HG03095 (cell line): ENCODE results near the gene PTPRU.

Experiments used
- ATAC-seq: cut with Tn5 transposase; IDR thresholded peaks from one replicate; pipeline ENCODE4 v1.9.1; 2021; ENCODE audit warnings: moderate library complexity; ENCODE audit not compliant: unreplicated experiment

The PTPRU gene

GRCh38 chr1:29243023-29243870 lies 6.9 kb downstream of the PTPRU start:
- no peak for ATAC-seq

- ATAC-seq, result no peak
These were observed 7.5 kb downstream of the PTPRU start for GRCh38 chr1:29243871-29244200.

- no peak for ATAC-seq
These were observed 8.9 kb downstream of the PTPRU start for GRCh38 chr1:29245261-29245660.

GRCh38 chr1:29245876-29246275 lies 9.6 kb downstream of the PTPRU start:
- no peak for ATAC-seq

GRCh38 chr1:29247044-29247443 lies 10.7 kb downstream of the PTPRU start:
- no peak for ATAC-seq

GRCh38 chr1:29247571-29248273 lies 11.4 kb downstream of the PTPRU start:
- no peak for ATAC-seq

- ATAC-seq, result no peak
These were observed 12.1 kb downstream of the PTPRU start for GRCh38 chr1:29248409-29248808.

- no peak for ATAC-seq
These were observed 12.9 kb downstream of the PTPRU start for GRCh38 chr1:29249170-29249691.

- no peak for ATAC-seq
These were observed 13.7 kb downstream of the PTPRU start for GRCh38 chr1:29249951-29250581.

GRCh38 chr1:29251164-29252124 lies 15.1 kb downstream of the PTPRU start:
- ATAC-seq, result no peak

- ATAC-seq, result no peak
These were observed 16.9 kb downstream of the PTPRU start for GRCh38 chr1:29253180-29253579.

GRCh38 chr1:29254346-29254745 lies 18.0 kb downstream of the PTPRU start:
- no peak for ATAC-seq

- ATAC-seq, result no peak
These were observed 18.9 kb downstream of the PTPRU start for GRCh38 chr1:29255134-29255666.

GRCh38 chr1:29256394-29256793 lies 20.1 kb downstream of the PTPRU start:
- no peak for ATAC-seq

- no peak for ATAC-seq
These were observed 20.9 kb downstream of the PTPRU start for GRCh38 chr1:29256979-29257804.

GRCh38 chr1:29258189-29258975 lies 22.1 kb downstream of the PTPRU start:
- ATAC-seq, result no peak

- ATAC-seq, result no peak
These were observed 22.9 kb downstream of the PTPRU start for GRCh38 chr1:29258976-29259801.
